DLD1 (cell line): ENCODE measurements around the gene ABCF2.

Experiments
- in situ Hi-C: cut with HindIII; loops from 2 replicates; pipeline ENCODE4 v1.10.0; 2017; ENCODE audit warnings: low sequenced_read_pairs

ABCF2 gene

DNA sequence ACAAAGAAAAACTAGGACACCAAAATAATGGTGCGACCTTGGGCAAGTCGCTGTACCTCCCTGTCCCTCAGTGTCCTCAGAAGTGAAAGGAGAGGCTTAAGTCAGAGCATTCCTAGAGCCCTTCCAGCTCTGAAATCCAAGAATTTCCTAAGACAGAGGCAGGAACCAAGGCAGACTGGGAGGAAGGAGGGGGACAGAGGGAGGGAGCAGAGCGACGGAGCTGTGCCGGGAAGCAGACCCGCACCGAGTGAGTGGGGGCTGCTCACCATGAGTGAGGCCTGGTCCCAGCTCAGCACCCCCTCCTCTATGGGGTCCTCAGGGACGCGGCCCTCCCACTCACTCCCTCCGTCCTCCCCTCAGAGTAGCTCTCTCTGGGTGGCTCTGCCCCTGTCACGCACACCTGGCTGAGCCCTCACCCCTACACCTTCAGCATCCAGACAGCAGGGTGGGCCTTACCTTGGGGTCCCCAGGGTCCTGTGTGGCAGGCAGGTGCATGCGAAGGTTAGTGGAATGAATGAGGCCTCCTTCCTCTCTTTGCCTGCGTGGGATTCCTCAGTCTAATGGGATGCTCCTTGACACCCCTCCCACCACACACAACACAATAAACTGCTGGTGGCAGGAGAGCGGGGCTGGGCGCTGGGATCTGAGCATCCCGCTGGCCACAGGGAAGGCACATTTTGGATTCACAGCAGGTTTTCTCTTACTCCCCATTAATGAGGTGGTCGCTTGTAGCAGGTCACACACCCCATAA is 26.1 kb upstream of the ABCF2 start:
- in situ Hi-C loops: loop anchor here (5.0 kb wide), 1 partner anchor 49 kb away; no protein-coding TSS in a partner anchor

DNA sequence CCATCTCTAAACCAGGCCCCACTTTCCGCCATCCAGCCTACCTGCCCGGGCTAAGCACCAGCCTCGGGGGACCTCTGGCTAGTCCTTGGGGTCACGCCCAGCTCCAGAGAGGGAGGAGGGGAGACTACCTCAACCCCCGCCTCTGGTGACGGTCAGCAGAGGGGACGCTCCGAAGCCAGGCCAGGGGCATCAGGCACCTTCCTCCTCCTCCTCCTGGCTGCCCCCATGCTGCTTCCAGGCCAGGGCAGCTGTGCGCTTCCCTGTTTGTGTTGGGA is 25.5 kb upstream of the ABCF2 start:
- in situ Hi-C loops: loop anchor here (5.0 kb wide), 1 partner anchor 50 kb away; no protein-coding TSS in a partner anchor

GRCh38 chr7:151251689-151252560 is 24.9 kb upstream of the ABCF2 start:
- in situ Hi-C loops: loop anchor here (5.0 kb wide), 1 partner anchor 50 kb away; no protein-coding TSS in a partner anchor

- in situ Hi-C loops: loop anchor here (5.0 kb wide), 1 partner anchor 51 kb away; no protein-coding TSS in a partner anchor
These were observed 24.3 kb upstream of the ABCF2 start for GRCh38 chr7:151251328-151251688.

DNA sequence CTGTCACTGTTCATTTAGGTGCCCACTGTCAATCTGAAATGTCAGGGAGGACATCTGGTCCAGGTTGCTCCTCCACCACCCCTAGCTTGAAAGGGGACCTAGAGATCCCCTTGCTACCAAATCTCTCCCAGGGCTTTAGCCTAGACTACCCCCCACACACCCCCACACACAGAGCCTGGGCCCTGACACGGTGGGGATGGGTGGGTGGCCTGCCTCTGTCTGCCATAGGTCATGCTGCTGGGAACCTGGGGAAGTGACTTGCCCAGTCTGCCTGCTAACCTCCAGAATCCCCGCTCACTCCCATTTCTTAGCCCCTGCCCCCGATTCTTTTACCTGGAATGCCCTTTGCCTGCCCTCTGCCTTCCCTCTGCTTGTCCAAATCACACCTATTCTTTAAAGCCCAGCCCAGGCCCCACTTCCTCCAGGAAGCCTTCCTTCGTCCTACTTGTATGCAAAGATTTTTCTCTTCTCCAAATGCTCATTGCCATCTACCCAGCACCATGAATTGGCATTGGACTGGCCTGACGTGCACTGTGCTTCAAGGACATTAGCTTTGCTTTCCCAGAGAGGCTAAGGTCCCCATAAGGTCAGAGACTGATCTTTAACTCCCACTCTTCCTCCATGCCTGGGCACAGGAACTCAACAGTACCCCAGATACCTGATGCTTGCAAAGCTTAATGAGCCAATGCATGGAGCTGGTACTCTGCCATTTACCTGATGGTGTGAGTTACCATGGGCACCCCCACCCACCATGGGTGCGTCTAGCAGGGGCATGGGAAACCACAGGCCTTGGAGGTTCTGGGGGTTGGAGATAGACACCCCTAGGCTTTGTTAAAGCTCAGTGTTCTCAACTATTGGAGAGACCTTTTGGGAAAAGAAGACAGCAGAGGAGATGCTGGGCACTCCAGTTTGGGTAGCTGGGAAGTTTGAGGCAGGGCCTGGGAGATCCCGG is 23.5 kb upstream of the ABCF2 start:
- in situ Hi-C loops: loop anchor here (5.0 kb wide), 1 partner anchor 52 kb away; no protein-coding TSS in a partner anchor

- in situ Hi-C loops: loop anchor here (5.0 kb wide), 1 partner anchor 53 kb away; no protein-coding TSS in a partner anchor
These were observed 22.7 kb upstream of the ABCF2 start for GRCh38 chr7:151249732-151250072.

DNA sequence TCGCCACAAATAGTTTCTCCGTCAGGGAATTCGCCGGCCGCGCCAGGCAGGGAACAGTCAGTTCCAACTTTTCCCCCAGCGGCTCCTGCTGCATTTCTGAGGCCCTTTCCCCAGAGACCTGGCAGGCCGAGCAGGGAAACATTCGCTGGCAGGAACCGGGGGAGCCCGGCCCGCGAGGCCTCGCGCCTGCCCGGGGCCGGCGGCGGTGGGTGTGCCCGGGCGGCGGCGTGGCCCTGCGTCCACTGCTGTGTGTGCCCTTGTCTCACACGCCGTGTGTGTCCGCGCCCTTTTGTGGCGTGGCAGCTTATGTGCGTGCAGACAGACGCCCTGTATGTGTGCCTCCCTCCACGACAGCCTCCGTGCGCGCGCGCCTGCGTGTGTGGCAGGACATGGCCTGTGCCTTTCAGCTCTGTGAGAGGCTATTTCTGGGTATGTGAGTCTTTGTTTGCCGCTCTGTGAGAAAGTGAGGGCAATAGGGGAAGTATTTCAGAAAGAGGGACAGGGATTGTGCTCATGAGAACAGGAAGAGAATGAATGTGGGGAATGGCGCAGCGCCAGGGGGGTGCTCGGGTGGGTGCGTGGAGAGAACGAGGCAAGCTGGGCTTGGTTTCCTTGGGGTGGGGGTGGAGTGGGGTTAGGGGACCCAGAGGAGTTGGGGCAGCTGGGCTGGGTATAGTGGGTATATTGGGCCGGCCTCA is 22.2 kb upstream of the ABCF2 start:
- in situ Hi-C loops: no loop called here

DNA sequence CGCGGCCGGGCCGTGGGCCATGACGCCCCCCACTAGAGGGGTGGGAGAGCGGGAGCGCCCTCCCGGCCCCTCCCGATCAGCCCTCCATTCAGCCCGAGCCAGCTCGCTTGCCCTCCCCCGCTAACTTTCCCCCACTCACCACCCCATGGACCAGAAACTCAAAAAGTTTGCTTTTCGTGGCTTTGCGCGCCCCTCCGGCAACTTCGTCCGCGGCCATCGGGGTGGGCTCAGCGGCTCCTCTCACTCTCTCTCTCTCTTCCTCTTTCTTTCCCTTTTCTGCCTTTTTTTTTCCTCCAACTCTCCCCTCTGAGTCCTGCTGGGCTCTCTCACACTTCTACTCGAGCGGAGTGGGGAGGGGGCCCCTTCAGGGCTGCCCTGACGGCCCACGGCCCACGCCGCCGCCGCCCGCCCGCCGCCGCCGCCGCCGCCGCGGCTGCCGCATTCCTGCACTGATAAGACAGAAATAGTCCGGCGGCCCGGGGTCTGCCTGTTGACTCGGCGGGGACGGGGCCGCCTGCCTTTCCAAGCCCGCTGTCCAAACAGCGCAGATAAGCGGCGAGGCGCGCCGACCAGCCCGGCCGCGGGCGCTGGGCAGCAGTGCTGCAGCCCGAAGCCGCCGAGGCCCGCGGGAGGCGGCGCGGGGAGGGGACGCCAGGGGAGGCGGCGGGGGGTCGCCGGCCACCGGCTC is 21.5 kb upstream of the ABCF2 start, which contains the start of gene SMARCD3:
TSS of gene SMARCD3 (minus strand) at position 349 of the 688 bp plus-strand sequence. CDS start at position 217, 132 bp downstream.
- in situ Hi-C loops: no loop called here

DNA sequence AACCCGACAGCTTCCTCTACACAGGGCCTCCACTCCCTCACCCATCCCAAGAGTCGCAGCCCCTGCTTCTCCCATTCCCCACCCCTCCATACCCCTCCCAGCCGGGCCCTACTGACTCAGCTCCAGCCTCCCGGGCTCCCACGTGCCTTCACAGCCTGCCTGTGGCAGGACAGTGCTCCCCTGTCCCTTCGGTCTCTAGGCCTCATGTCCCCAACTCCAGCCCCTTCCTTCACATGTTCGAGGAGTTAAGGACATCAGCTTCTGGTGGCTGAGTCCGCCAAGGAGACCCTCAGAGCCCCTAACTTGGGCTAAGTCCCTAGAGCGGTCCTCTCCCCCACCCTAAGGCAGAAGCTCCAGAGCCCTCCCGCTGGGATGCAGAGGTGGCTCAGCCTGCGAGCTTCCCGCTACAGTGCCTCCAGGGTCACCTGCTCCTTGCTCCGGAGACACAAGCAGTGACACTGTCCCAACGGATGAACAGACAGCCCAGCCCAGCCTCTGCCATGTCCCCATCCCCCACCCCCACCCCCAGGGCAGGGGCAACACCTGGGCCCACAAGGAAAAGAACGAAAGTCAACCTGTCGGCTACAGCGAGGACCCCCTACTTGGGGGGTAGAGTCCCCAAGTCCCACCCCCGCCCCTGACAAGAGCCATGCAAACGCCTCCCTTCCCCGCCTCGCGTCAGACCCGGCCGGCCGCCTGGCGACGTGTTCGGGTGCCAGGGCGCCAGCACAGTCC is 20.8 kb upstream of the ABCF2 start:
- in situ Hi-C loops: no loop called here

DNA sequence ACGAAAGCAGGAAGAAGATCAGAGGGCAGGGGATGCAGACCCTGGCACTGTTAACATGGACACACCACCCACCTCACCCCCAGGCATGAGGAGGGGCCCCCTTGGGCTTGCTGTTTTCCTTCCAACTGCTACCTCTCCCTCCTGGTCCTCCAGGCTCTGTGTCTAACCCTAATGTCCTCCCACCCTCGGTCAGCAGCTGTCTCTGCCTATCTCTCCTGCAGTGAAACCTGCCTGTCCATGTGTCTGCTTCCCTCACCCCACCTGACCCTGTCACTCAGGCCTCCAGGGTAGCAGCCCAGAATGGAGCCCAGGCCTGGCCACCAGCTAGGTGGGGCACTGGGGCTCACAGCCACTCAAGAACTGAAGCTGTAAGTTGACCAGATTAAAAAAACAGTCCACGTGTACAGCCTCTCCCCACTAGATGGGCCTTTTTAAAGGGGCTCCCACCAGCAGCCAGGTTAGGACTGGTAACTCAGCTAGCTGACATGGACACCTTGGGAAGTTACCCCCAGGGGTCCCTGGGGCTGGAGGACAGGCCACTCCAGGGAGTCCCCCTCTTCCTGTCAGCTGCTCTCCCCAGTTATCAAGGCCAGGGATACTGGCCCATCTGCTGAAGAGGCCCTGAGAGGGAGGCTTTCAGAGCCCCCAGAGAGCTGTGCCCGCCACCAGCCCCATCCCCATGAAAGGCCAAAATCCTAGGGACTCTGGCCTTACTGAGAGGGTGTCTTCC is 20.0 kb upstream of the ABCF2 start:
- in situ Hi-C loops: no loop called here

DNA sequence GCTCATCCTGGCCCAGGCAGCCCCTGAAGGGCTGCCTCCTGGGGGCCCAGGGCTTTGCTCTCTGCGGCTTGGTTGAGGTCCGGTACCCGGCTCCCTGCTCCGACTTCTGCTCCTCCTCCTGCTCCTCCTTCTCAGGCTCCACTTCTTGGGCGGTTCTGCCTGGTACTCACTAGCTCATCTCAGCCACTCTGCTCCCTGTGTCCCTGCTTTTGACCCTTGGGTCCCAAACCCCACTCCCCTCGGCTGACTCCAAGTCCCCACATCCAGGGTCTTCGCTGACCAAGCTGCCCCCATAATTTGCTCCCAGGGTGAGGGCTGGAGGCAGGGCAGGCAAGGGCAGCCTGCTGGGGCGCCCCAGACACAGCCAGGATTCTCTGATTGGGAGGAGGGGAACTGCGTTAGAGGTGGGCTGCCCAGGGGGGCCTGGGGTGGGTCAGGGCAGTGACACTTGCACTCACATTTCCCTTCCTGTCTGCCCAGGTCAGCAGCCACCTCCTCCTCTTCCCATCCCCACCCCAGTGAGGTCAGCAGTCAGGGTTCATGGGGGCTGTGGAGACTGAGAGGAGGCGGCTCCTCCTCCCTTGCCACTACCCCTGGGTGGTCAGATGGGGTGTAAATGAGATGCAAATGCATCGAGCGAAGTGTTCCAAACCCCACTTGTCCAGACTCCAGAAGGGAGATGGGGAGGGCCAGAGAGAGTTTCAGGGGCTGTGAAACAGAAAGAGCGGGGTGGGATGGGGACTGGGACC is 19.3 kb upstream of the ABCF2 start:
- in situ Hi-C loops: no loop called here

DNA sequence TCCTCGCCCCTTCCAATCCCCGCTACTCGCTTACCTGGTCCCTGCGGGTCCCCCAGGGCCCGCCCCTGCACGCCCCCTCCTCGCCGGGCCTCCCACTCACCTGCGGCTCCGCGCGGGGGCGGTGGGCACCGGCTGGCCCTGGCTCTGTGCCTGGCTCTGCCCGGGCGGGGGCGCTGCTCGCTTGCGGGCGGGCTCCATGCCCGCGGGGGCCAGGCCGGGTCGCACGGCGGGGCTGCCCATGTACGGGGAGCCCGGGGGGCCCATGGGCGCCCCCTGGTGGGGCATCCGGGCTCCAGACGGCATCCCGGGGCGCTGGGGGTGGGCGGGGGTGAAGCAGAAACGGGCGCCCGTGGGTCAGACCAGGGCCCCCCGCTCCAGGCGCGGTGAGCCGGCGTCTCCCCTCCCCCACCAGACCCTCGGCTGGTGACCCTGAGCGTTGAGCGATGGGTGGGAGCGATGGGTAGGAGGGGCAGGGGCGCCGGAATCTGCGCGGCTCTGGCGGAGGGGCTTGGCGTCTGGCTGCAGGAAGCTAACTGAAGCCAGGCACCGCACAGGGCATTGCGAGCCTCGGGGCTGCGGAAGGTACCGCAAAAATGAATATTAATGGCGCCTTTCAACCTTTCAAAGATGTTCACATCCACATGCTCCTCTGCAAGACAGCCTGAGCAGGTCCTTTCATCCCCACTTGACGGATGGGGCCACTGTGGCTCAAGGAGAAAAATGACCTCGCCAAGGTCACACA is 18.5 kb upstream of the ABCF2 start:
- in situ Hi-C loops: no loop called here

- in situ Hi-C loops: no loop called here
These were observed 17.9 kb upstream of the ABCF2 start for GRCh38 chr7:151244841-151245346.

DNA sequence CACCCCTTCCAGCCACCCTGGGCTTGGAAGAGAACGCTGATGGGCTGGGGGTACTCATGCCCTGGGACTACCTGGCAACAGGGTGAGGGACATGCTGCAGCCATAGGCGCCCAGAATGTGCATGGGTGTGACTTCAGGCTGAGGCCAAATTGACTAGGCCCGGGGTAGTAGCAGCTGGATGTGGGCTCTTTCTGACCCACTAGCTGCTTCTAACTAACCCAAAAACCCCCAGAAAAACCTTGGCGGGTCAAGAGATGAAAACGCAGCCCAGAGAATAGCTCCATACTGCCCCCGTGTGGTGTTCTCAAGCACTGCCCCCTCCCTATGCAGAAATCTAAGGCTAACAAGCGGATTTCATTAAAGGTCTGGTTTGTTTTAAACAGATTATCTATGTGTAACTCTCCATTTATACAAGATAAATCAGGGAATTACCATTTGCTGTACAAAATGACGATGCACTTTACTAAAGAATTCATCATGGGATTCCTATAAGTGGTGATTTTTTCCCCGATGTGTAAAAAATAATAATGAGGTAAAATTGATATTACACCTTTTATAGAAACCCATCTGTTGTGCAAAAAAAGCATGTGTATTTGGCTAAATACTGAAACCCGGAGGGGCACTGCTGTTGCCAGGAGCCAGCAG is 17.3 kb upstream of the ABCF2 start:
- in situ Hi-C loops: no loop called here

DNA sequence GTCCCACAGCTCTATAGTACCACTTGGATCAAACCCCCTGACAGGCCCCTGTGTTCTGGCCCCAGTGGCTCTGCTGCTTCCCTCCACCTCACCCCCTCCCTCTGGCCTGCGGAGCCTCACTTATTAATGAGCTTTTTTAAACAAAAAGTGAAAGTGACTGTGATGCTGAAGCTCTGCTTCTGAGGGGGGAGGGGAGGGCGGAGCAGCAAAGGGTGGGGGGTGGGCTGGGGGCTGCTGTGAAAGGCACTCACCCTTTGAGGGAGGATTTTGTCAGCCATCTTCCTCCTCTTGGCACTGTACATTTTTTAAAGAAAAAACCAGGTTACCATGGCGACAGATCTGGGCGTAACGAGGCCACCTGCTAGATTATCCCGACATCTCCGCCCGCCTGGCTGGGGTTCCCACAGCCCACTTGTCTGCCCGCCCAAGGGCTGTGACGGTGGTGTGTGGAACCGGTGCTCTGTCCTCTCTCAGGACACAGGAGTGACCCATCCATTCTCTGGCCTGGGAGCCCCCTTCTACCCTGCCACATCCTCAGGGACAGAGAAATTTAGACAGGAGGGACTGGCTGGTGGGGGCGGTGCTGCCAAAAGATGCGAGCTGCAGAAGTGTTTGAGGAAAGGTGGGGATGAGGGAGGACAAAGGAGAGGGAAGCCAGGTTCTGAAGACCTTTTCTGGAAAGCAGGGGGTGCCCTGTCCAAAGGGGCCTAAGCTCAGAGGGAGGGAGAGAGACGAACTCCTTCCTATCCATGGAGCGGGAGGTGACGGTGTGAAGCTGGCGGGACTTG is 16.6 kb upstream of the ABCF2 start:
- in situ Hi-C loops: no loop called here

DNA sequence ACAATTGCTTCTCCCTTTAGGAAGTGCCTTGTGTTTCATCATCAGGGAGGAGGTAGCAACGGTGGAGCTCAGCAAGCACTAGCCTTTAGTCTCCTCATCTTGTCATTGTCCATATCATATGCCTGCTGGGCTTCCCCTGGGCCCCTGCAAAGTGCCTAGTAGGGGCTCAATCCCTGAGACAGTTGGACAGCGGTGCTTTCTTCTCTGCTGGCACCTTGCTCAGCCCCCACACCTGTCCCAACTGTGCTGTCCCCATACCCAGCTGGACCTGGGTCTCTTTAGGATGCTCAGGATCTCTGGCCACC is 16.0 kb upstream of the ABCF2 start:
- in situ Hi-C loops: no loop called here
